K562 (cell line): ENCODE measurements around the gene OAT. TPM values are rescaled to one million over a fixed set of nuclear protein-coding genes. Genes with fewer than 3 reads are reported as not detected.

Experiments
- ATAC-seq: fragments of 200-7000 bp; cut with Tn5 transposase; 3 replicates; pipeline ENCODE4 v1.9.1; 2020; ENCODE audit warnings: moderate library complexity
- BruUV-seq: library from RNA; stranded (reverse); fragments of 400-500 nt; replicated peaks from 2 replicates; lab custom pipeline; 2021; lab: Mats Ljungman, UMichigan
- CTCF ChIA-PET: fragments of 300-600 bp; formaldehyde crosslinking; extraction: SDS; loops from one replicate; lab custom pipeline; 2021; ENCODE audit warnings: low intra/inter-chr PET ratio; lab: Yijun Ruan, JAX
- POLR2A ChIA-PET: fragments of 300-600, 350-650 bp; sonication (Branson Sonifier 250); formaldehyde crosslinking; extraction: SDS; loops from one replicate; lab custom pipeline; 2021; ENCODE audit warnings: antibody characterized with exemption, inconsistent platforms; lab: Yijun Ruan, JAX
- DNase-seq, 4 experiments: peaks; one replicate each; pipeline versions ENCODE4 v3.0.0 to v3.0.0-alpha.2; 2011 to 2018; ENCODE audit warnings: low spot score in 3 of 4, mixed read lengths in 3 of 4; ENCODE audit errors: extremely low read depth in 1 of 4
- FAIRE-seq: peaks from 2 replicates; lab custom pipeline; 2011; peaks lifted over from hg19 to GRCh38; lab: Jason Lieb, UNC
- H2AFZ ChIP-seq: 2 replicates; pipeline ENCODE4 v1.6.0; 2011; ENCODE audit warnings: low read depth, low read length, control low read depth, inconsistent platforms
- H3K27ac ChIP-seq: fragments of 200-600 bp; 3 replicates; pipeline ENCODE4 v1.8.0; 2011; ENCODE audit warnings: low read depth, mild to moderate bottlenecking, control low read depth, inconsistent platforms, low read length, moderate library complexity, mixed read lengths; ENCODE audit errors: extremely low read depth
- H3K27me3 ChIP-seq, 2 experiments: fragments of 300-600 bp in 1 of 2; 2 replicates in 1 of 2; 3 replicates in 1 of 2; pipeline versions ENCODE4 v1.6.0 to v1.8.0; 2011; ENCODE audit warnings: inconsistent platforms in 2 of 2, low read length in 2 of 2, mild to moderate bottlenecking in 1 of 2, mixed read lengths in 1 of 2, moderate library complexity in 1 of 2; ENCODE audit not compliant: control insufficient read depth in 2 of 2, insufficient read depth in 2 of 2
- H3K36me3 ChIP-seq: fragments of 300-600 bp; 3 replicates; pipeline ENCODE4 v1.8.0; 2011; ENCODE audit warnings: mild to moderate bottlenecking, low read length, inconsistent platforms; ENCODE audit not compliant: control insufficient read depth, insufficient read depth
- H3K4me1 ChIP-seq, 2 experiments: fragments of 200-600 bp in 1 of 2; replicated peaks in 1 of 2; 2 replicates in 1 of 2; 3 replicates in 1 of 2; pipeline versions ENCODE4 v1.5.1 to v1.8.0; 2011; ENCODE audit warnings: inconsistent platforms in 2 of 2, low read length in 2 of 2, mild to moderate bottlenecking in 1 of 2, mixed read lengths in 1 of 2, moderate library complexity in 1 of 2; ENCODE audit not compliant: control insufficient read depth in 2 of 2, insufficient read depth in 2 of 2
- H3K4me2 ChIP-seq: 2 replicates; pipeline ENCODE4 v1.6.1; 2011; ENCODE audit warnings: low read length, control low read depth, inconsistent platforms, mixed read lengths; ENCODE audit not compliant: insufficient read depth
- H3K4me3 ChIP-seq: fragments of 200-600 bp; sonication (generic), shearing (Covaris generic); 2 replicates; pipeline ENCODE4 v1.5.1; 2016; ENCODE audit warnings: control low read depth, inconsistent platforms
- H3K79me2 ChIP-seq: fragments of 200-600 bp; 3 replicates; pipeline ENCODE4 v1.8.0; 2011; ENCODE audit warnings: low read length, inconsistent platforms; ENCODE audit not compliant: control insufficient read depth, insufficient read depth
- H3K9ac ChIP-seq, 2 experiments: 2 replicates each; pipeline versions ENCODE4 v1.6.0 to v1.6.1; 2011; ENCODE audit warnings: low read depth in 2 of 2, low read length in 2 of 2, control low read depth in 1 of 2, inconsistent platforms in 1 of 2, mild to moderate bottlenecking in 1 of 2, mixed read lengths in 1 of 2; ENCODE audit not compliant: insufficient read depth in 1 of 2
- H3K9me1 ChIP-seq: one replicate; pipeline ENCODE4 v1.6.0; 2011; ENCODE audit warnings: inconsistent platforms, mild to moderate bottlenecking, low read length, moderate library complexity; ENCODE audit not compliant: control insufficient read depth, insufficient read depth
- H3K9me3 ChIP-seq: replicated peaks from 2 replicates; pipeline ENCODE4 v1.5.1; 2011; ENCODE audit warnings: low read depth, low read length, inconsistent platforms; ENCODE audit not compliant: control insufficient read depth, insufficient read depth
- H4K20me1 ChIP-seq: replicated peaks from 2 replicates; pipeline ENCODE4 v1.6.1; 2011; ENCODE audit warnings: low read length, inconsistent platforms, mixed read lengths; ENCODE audit not compliant: control insufficient read depth, insufficient read depth
- CEBPB ChIP-seq: fragments of 450-650 bp; IDR thresholded peaks from 2 replicates; pipeline ENCODE4 v1.6.1; 2016; ENCODE audit warnings: missing genetic modification characterization, missing compliant biosample characterization
- DACH1 ChIP-seq: fragments of 450-650 bp; IDR thresholded peaks from 2 replicates; pipeline ENCODE4 v1.6.1; 2018; ENCODE audit not compliant: partially characterized antibody
- ELF1 ChIP-seq: fragments of 200-800 bp; sonication (Bioruptor generic); IDR thresholded peaks from 2 replicates; pipeline ENCODE4 v1.6.1; 2016; ENCODE audit warnings: missing genetic modification characterization, missing compliant biosample characterization
- SPI1 ChIP-seq: IDR thresholded peaks from 2 replicates; pipeline ENCODE4 v1.6.1; 2011; ENCODE audit warnings: low read depth, low read length, control low read depth, borderline replicate concordance
- TAF9B ChIP-seq: fragments of 450-650 bp; IDR thresholded peaks from 2 replicates; pipeline ENCODE4 v1.6.1; 2018; ENCODE audit warnings: mild to moderate bottlenecking; ENCODE audit not compliant: partially characterized antibody
- WGBS: fragments of 100-300 bp; shearing (Covaris generic); methylation state at CpG from one replicate; pipeline ENCODE4 v1.1.6; 2016; ENCODE audit warnings: low coverage, mixed read lengths; ENCODE audit not compliant: insufficient coverage; ENCODE audit errors: missing lambda C conversion rate; 5-methylcytosine and 5-hydroxymethylcytosine counted together
- in situ Hi-C: fragments of 300-500 bp; cut with MboI; formaldehyde crosslinking; loops from 4 replicates; pipeline ENCODE4 v1.15.0; 2018; ENCODE audit warnings: inconsistent platforms, mixed read lengths
- intact Hi-C: fragments of 100-400 bp; cut with micrococcal nuclease; formaldehyde crosslinking; loops from 2 replicates; pipeline ENCODE4 v1.14.2; 2022
- polyA plus RNA-seq, 8 experiments: library from polyadenylated mRNA; depleted of rRNA in 4 of 8; stranded (reverse) in 5 of 8; unstranded in 3 of 8; fragments of >200 nt; fragmentation: Nextera tagmentation in 2 of 8; fragmentation: Illumina TruSeq in 1 of 8; extraction: Ambion mirVana in 2 of 8; extraction: Trizol in 1 of 8; gene quantifications; 2 replicates each; pipeline versions ENCODE4 v1.2.1 to v1.2.3, GENCODE V29; 2011 to 2014; ENCODE audit warnings: inconsistent platforms in 1 of 8, missing spikeins in 1 of 8
- total RNA-seq, 7 experiments: library from RNA; depleted of rRNA in 6 of 7; stranded (reverse); fragments of >200 nt in 6 of 7; fragmentation: Illumina TruSeq in 2 of 7; extraction: Trizol in 2 of 7; gene quantifications; 2 replicates each; pipeline versions ENCODE4 v1.2.1 to v1.2.3, GENCODE V29; 2011 to 2021; ENCODE audit warnings: low replicate concordance in 1 of 7

OAT gene
- total and polyA plus RNA-seq, 9 of the 15 experiments (the other 6 are each of a cell fraction or from before 2014, with no cell fraction given) = 100 to 312 (median 163) TPM

GRCh38 chr10:124465003-124465776, 46.5 kb upstream of the OAT start:
- TF ChIP-seq TAF9B (no peak), DACH1 (no peak), CEBPB (tag) (no peak), SPI1 (peak; percentile 92), ELF1 (tag) (0 out of 2 replicates have a peak, but pooled peaks have one; percentile 17)
- TF ChIP-seq, all 486 proteins: peak for 2
- H2AFZ ChIP-seq = peak overlapping the region; percentile 72
- peaks cover 24 to 42% of the 10 kb centered on the region in 2 experiments for H3K4me1 ChIP-seq
- DNase-seq = peak in 1 of 4 experiments; percentile 39
- in situ Hi-C loops = no loop called here
- BruUV-seq = no TSS peak
- H3K27ac ChIP-seq = peak overlapping the region; percentile 35; the same call in 2 of the 3 replicates
- no peaks in the 10 kb centered on the region for H3K27me3 ChIP-seq
- H3K9ac ChIP-seq = peak overlapping the region; percentile 20 to 73; a peak in 2 of 4 replicates
- FAIRE-seq = peak; percentile 56
- peaks cover 16% of the 10 kb centered on the region for H3K79me2 ChIP-seq
- CTCF ChIA-PET = interaction anchor here (0.6 kb wide), 1 partner anchor 76 kb away, joined by 3 read pairs; no protein-coding TSS in a partner anchor
- peak overlapping the region; percentile 63 for H3K4me2 ChIP-seq
- no peak overlapping the region for H3K4me3 ChIP-seq
- WGBS = 38% methylated on average over 14 of the region's 17 CpGs
- H3K36me3 ChIP-seq = no peaks in the 10 kb centered on the region
- peak; percentile 42 for ATAC-seq
- POLR2A ChIA-PET = no interaction called here
- H3K9me3 ChIP-seq = no peaks in the 10 kb centered on the region
- no peaks in the 10 kb centered on the region for H3K9me1 ChIP-seq
- no peaks in the 10 kb centered on the region for H4K20me1 ChIP-seq
- intact Hi-C loops = loop anchor here (5.0 kb wide), 1 partner anchor 48 kb away; the partner anchor contains the start of gene OAT
